K562 (cell line): ENCODE data around the gene ROBO1. TPM values are rescaled to one million over a fixed set of nuclear protein-coding genes. Genes with fewer than 3 reads are reported as not detected.

Experiments
- ATAC-seq: fragments of 200-7000 bp; cut with Tn5 transposase; 3 replicates; pipeline ENCODE4 v1.9.1; 2020; ENCODE audit warnings: moderate library complexity
- BruUV-seq: library from RNA; stranded (reverse); fragments of 400-500 nt; replicated peaks from 2 replicates; lab custom pipeline; 2021; lab: Mats Ljungman, UMichigan
- CTCF ChIA-PET: fragments of 300-600 bp; formaldehyde crosslinking; extraction: SDS; loops from one replicate; lab custom pipeline; 2021; ENCODE audit warnings: low intra/inter-chr PET ratio; lab: Yijun Ruan, JAX
- POLR2A ChIA-PET: fragments of 300-600, 350-650 bp; sonication (Branson Sonifier 250); formaldehyde crosslinking; extraction: SDS; loops from one replicate; lab custom pipeline; 2021; ENCODE audit warnings: antibody characterized with exemption, inconsistent platforms; lab: Yijun Ruan, JAX
- DNase-seq, 4 experiments: peaks; one replicate each; pipeline versions ENCODE4 v3.0.0 to v3.0.0-alpha.2; 2011 to 2018; ENCODE audit warnings: low spot score in 3 of 4, mixed read lengths in 3 of 4; ENCODE audit errors: extremely low read depth in 1 of 4
- FAIRE-seq: peaks from 2 replicates; lab custom pipeline; 2011; peaks lifted over from hg19 to GRCh38; lab: Jason Lieb, UNC
- H2AFZ ChIP-seq: 2 replicates; pipeline ENCODE4 v1.6.0; 2011; ENCODE audit warnings: low read depth, low read length, control low read depth, inconsistent platforms
- H3K27ac ChIP-seq: fragments of 200-600 bp; 3 replicates; pipeline ENCODE4 v1.8.0; 2011; ENCODE audit warnings: low read depth, mild to moderate bottlenecking, control low read depth, inconsistent platforms, low read length, moderate library complexity, mixed read lengths; ENCODE audit errors: extremely low read depth
- H3K27me3 ChIP-seq, 2 experiments: fragments of 300-600 bp in 1 of 2; 2 replicates in 1 of 2; 3 replicates in 1 of 2; pipeline versions ENCODE4 v1.6.0 to v1.8.0; 2011; ENCODE audit warnings: inconsistent platforms in 2 of 2, low read length in 2 of 2, mild to moderate bottlenecking in 1 of 2, mixed read lengths in 1 of 2, moderate library complexity in 1 of 2; ENCODE audit not compliant: control insufficient read depth in 2 of 2, insufficient read depth in 2 of 2
- H3K36me3 ChIP-seq: fragments of 300-600 bp; 3 replicates; pipeline ENCODE4 v1.8.0; 2011; ENCODE audit warnings: mild to moderate bottlenecking, low read length, inconsistent platforms; ENCODE audit not compliant: control insufficient read depth, insufficient read depth
- H3K4me1 ChIP-seq, 2 experiments: fragments of 200-600 bp in 1 of 2; replicated peaks in 1 of 2; 2 replicates in 1 of 2; 3 replicates in 1 of 2; pipeline versions ENCODE4 v1.5.1 to v1.8.0; 2011; ENCODE audit warnings: inconsistent platforms in 2 of 2, low read length in 2 of 2, mild to moderate bottlenecking in 1 of 2, mixed read lengths in 1 of 2, moderate library complexity in 1 of 2; ENCODE audit not compliant: control insufficient read depth in 2 of 2, insufficient read depth in 2 of 2
- H3K4me2 ChIP-seq: 2 replicates; pipeline ENCODE4 v1.6.1; 2011; ENCODE audit warnings: low read length, control low read depth, inconsistent platforms, mixed read lengths; ENCODE audit not compliant: insufficient read depth
- H3K4me3 ChIP-seq: fragments of 200-600 bp; sonication (generic), shearing (Covaris generic); 2 replicates; pipeline ENCODE4 v1.5.1; 2016; ENCODE audit warnings: control low read depth, inconsistent platforms
- H3K79me2 ChIP-seq: fragments of 200-600 bp; 3 replicates; pipeline ENCODE4 v1.8.0; 2011; ENCODE audit warnings: low read length, inconsistent platforms; ENCODE audit not compliant: control insufficient read depth, insufficient read depth
- H3K9ac ChIP-seq, 2 experiments: 2 replicates each; pipeline versions ENCODE4 v1.6.0 to v1.6.1; 2011; ENCODE audit warnings: low read depth in 2 of 2, low read length in 2 of 2, control low read depth in 1 of 2, inconsistent platforms in 1 of 2, mild to moderate bottlenecking in 1 of 2, mixed read lengths in 1 of 2; ENCODE audit not compliant: insufficient read depth in 1 of 2
- H3K9me1 ChIP-seq: one replicate; pipeline ENCODE4 v1.6.0; 2011; ENCODE audit warnings: inconsistent platforms, mild to moderate bottlenecking, low read length, moderate library complexity; ENCODE audit not compliant: control insufficient read depth, insufficient read depth
- H3K9me3 ChIP-seq: replicated peaks from 2 replicates; pipeline ENCODE4 v1.5.1; 2011; ENCODE audit warnings: low read depth, low read length, inconsistent platforms; ENCODE audit not compliant: control insufficient read depth, insufficient read depth
- H4K20me1 ChIP-seq: replicated peaks from 2 replicates; pipeline ENCODE4 v1.6.1; 2011; ENCODE audit warnings: low read length, inconsistent platforms, mixed read lengths; ENCODE audit not compliant: control insufficient read depth, insufficient read depth
- CBFA2T3 ChIP-seq: fragments of 450-650 bp; IDR thresholded peaks from 2 replicates; pipeline ENCODE4 v1.6.1; 2017
- CC2D1A ChIP-seq: fragments of 450-650 bp; IDR thresholded peaks from 2 replicates; pipeline ENCODE4 v1.6.1; 2017; ENCODE audit warnings: mild to moderate bottlenecking
- HMGN3 ChIP-seq: IDR thresholded peaks from 2 replicates; pipeline ENCODE4 v1.6.1; 2011; ENCODE audit warnings: borderline replicate concordance, low read depth, mild to moderate bottlenecking, mixed read lengths, low read length; ENCODE audit not compliant: insufficient read length; ENCODE audit errors: extremely low read depth
- SREBF1 ChIP-seq: fragments of 150-350 bp; IDR thresholded peaks from 2 replicates; pipeline ENCODE4 v1.6.1; 2014; ENCODE audit warnings: antibody characterized with exemption, low read depth, low read length, borderline replicate concordance
- STAT5A ChIP-seq: IDR thresholded peaks from 2 replicates; pipeline ENCODE4 v1.6.1; 2012; ENCODE audit warnings: low read length, inconsistent platforms, borderline replicate concordance
- ZNF318 ChIP-seq, 2 experiments: fragments of 450-650 bp; IDR thresholded peaks; 2 replicates each; pipeline ENCODE4 v1.6.1; 2016; ENCODE audit warnings: mild to moderate bottlenecking in 2 of 2, borderline replicate concordance in 1 of 2, low read depth in 1 of 2, moderate library complexity in 1 of 2
- WGBS: fragments of 100-300 bp; shearing (Covaris generic); methylation state at CpG from one replicate; pipeline ENCODE4 v1.1.6; 2016; ENCODE audit warnings: low coverage, mixed read lengths; ENCODE audit not compliant: insufficient coverage; ENCODE audit errors: missing lambda C conversion rate; 5-methylcytosine and 5-hydroxymethylcytosine counted together
- in situ Hi-C: fragments of 300-500 bp; cut with MboI; formaldehyde crosslinking; loops from 4 replicates; pipeline ENCODE4 v1.15.0; 2018; ENCODE audit warnings: inconsistent platforms, mixed read lengths
- intact Hi-C: fragments of 100-400 bp; cut with micrococcal nuclease; formaldehyde crosslinking; loops from 2 replicates; pipeline ENCODE4 v1.14.2; 2022
- polyA plus RNA-seq, 8 experiments: library from polyadenylated mRNA; depleted of rRNA in 4 of 8; stranded (reverse) in 5 of 8; unstranded in 3 of 8; fragments of >200 nt; fragmentation: Nextera tagmentation in 2 of 8; fragmentation: Illumina TruSeq in 1 of 8; extraction: Ambion mirVana in 2 of 8; extraction: Trizol in 1 of 8; gene quantifications; 2 replicates each; pipeline versions ENCODE4 v1.2.1 to v1.2.3, GENCODE V29; 2011 to 2014; ENCODE audit warnings: inconsistent platforms in 1 of 8, missing spikeins in 1 of 8
- total RNA-seq, 7 experiments: library from RNA; depleted of rRNA in 6 of 7; stranded (reverse); fragments of >200 nt in 6 of 7; fragmentation: Illumina TruSeq in 2 of 7; extraction: Trizol in 2 of 7; gene quantifications; 2 replicates each; pipeline versions ENCODE4 v1.2.1 to v1.2.3, GENCODE V29; 2011 to 2021; ENCODE audit warnings: low replicate concordance in 1 of 7

Gene ROBO1
- total and polyA plus RNA-seq, 9 of the 15 experiments (the other 6 are each of a cell fraction or from before 2014, with no cell fraction given) = 0.01 to 0.53 (median 0.17) TPM; not detected in 5

- Histone ChIP-seq H3K27ac (no peak overlapping the region), H3K9me1 (no peaks in the 10 kb centered on the region), H3K9me3 (no peaks in the 10 kb centered on the region), H3K79me2 (no peaks in the 10 kb centered on the region), H3K4me1 (no peaks in the 10 kb centered on the region), H3K9ac (no peak overlapping the region), H4K20me1 (no peaks in the 10 kb centered on the region), H3K27me3 (no peaks in the 10 kb centered on the region), H2AFZ (no peak overlapping the region), H3K4me3 (no peak overlapping the region), H3K36me3 (no peaks in the 10 kb centered on the region), H3K4me2 (no peak overlapping the region)
- intact Hi-C loops = no loop called here
- DNase-seq (no peak), ATAC-seq (no peak), FAIRE-seq (no peak)
- CTCF ChIA-PET = no interaction called here
- TF ChIP-seq SREBF1 (no peak), CBFA2T3 (no peak), CC2D1A (no peak), STAT5A (no peak), HMGN3 (no peak), ZNF318 (IDR thresholded peaks at IDR 0.05; ENCODE audit: borderline replicate concordance in 1 of 2, low read depth in 1 of 2) (no peak)
- BruUV-seq = no TSS peak
- POLR2A ChIA-PET = no interaction called here
- 4% methylated on average over 3 of the region's 3 CpGs for WGBS
- in situ Hi-C loops = loop anchor here (25.0 kb wide), 1 partner anchor 378 kb away; no protein-coding TSS in a partner anchor
Measured at GRCh38 chr3:79040701-79041100, 727.1 kb downstream of the ROBO1 start.
